ENCODE measurements around the gene STRBP. TPM values are rescaled to one million over a fixed set of nuclear protein-coding genes. Genes with fewer than 3 reads are reported as not detected.
"Not testable (repeated sequence)": the region's sequence is repeated elsewhere in the genome, so short reads cannot be mapped to it uniquely, and the experiment has no call there.

STRBP gene
- total and polyA plus RNA-seq, 2 donors from 2014 or later = 21.6 to 30.7 TPM

DNA sequence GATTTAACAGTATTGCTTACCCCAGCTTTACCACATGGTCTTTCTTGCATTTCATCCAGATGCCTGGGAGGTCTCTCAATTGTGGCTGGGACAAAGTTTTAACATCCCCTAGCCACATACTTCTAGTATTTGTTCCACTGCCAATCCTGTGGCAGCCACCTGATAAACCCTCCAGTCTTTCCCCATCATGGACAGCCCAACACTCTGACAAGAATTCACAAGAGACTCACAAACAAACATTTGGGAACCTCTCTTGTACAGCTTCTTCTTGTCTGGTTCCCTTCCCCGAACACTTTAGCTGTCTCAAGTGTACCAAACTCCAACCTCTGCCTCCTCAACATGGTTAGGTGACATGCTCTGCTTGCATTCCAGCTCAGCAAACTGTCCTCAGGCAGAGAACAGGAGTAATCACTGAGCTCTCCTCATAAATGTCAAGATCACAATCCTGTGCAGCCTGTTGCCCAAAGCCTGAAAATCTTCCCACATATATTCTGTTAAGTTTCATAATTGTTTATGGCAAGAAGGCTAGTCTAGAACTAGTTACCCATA is 59.7 kb downstream of the STRBP start:
- DNase-seq (no peak), FAIRE-seq (no peak)
- intact Hi-C loops (cut with DNase I) = no loop called here
- TF ChIP-seq, protein P1, sequence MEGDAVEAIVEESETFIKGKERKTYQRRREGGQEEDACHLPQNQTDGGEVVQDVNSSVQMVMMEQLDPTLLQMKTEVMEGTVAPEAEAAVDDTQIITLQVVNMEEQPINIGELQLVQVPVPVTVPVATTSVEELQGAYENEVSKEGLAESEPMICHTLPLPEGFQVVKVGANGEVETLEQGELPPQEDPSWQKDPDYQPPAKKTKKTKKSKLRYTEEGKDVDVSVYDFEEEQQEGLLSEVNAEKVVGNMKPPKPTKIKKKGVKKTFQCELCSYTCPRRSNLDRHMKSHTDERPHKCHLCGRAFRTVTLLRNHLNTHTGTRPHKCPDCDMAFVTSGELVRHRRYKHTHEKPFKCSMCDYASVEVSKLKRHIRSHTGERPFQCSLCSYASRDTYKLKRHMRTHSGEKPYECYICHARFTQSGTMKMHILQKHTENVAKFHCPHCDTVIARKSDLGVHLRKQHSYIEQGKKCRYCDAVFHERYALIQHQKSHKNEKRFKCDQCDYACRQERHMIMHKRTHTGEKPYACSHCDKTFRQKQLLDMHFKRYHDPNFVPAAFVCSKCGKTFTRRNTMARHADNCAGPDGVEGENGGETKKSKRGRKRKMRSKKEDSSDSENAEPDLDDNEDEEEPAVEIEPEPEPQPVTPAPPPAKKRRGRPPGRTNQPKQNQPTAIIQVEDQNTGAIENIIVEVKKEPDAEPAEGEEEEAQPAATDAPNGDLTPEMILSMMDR (IDR thresholded peaks at IDR 0.05; ENCODE audit: borderline replicate concordance, extremely low read depth, insufficient read depth) = no peak
- H3K36me3 ChIP-seq (ENCODE audit: control insufficient read depth in 2 of 3, insufficient read depth in 3 of 3, low read length in 3 of 3) = no peaks in the 10 kb centered on the region
- no peaks in the 10 kb centered on the region for H3K9me3 ChIP-seq (ENCODE audit: control insufficient read depth in 2 of 3, insufficient read depth in 1 of 3, low read length in 3 of 3)
- no peak overlapping the region for H3K4me3 ChIP-seq (ENCODE audit: low read length in 3 of 3)
- H3K9ac ChIP-seq (ENCODE audit: low read length in 3 of 3) = no peak overlapping the region
- H3K27me3 ChIP-seq (ENCODE audit: control insufficient read depth, insufficient read depth, low read length) = no peaks in the 10 kb centered on the region
- no peaks in the 10 kb centered on the region for H3K4me1 ChIP-seq (ENCODE audit: control insufficient read depth in 2 of 3, insufficient read depth in 2 of 3, low read depth in 1 of 3, low read length in 3 of 3)
- no peak overlapping the region for H3K27ac ChIP-seq (ENCODE audit: low read depth in 2 of 2, low read length in 2 of 2)

DNA sequence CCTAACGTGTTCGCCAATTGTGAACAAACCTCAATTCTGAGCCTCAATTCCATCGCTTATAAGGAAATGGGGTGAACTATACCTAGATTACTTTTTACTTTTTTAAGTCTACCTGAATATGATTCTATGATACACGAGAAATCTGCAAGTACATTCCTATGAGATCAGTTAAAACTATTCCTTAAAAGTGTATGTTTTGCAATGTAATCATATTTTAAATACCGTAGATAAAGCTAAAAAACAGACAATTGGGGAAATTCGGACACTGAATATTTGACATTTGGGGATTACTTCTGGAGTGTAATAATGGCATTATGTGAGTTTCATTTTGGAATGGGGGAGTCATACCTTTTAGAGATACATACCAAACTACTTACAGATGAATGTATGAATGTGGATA is 62.3 kb downstream of the STRBP start:
- no peak for FAIRE-seq
- Histone ChIP-seq H3K27ac (ENCODE audit: low read depth in 2 of 2, low read length in 2 of 2) (no peak overlapping the region), H3K36me3 (ENCODE audit: control insufficient read depth in 2 of 3, insufficient read depth in 3 of 3, low read length in 3 of 3) (no peaks in the 10 kb centered on the region), H3K4me3 (ENCODE audit: low read length in 3 of 3) (no peak overlapping the region), H3K4me1 (ENCODE audit: control insufficient read depth in 2 of 3, insufficient read depth in 2 of 3, low read depth in 1 of 3, low read length in 3 of 3) (no peaks in the 10 kb centered on the region), H3K9me3 (ENCODE audit: control insufficient read depth in 2 of 3, insufficient read depth in 1 of 3, low read length in 3 of 3) (no peaks in the 10 kb centered on the region), H3K27me3 (ENCODE audit: control insufficient read depth, insufficient read depth, low read length) (no peaks in the 10 kb centered on the region), H3K9ac (ENCODE audit: low read length in 3 of 3) (no peak overlapping the region)
- no peak for DNase-seq
- intact Hi-C loops (cut with DNase I) = no loop called here
- TF ChIP-seq, protein P1 (IDR thresholded peaks at IDR 0.05; ENCODE audit: borderline replicate concordance, extremely low read depth, insufficient read depth) = no peak

DNA sequence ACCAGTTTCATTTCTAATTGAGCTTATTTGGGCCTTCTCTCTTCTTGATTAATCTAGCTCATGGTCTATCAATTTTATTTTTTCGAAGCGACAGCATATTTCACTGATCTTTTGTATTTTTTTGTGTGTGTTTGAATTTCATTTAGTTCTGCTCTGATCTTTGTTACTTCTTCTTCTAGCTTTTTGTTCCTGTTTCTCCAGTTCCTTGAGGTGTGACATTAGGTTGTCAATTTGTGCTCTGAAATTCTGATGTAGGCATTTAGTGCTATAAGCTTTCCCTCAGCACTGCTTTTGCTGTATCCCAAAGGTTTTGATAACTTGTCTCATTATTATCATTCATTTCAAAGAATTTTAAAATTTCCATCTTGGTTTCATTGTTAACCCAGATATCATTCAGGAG is 67.3 kb downstream of the STRBP start:
- FAIRE-seq (no peak), DNase-seq (no peak)
- Histone ChIP-seq H3K4me3 (ENCODE audit: low read length in 3 of 3) (no peak overlapping the region), H3K27ac (ENCODE audit: low read depth in 2 of 2, low read length in 2 of 2) (no peak overlapping the region), H3K27me3 (ENCODE audit: control insufficient read depth, insufficient read depth, low read length) (no peaks in the 10 kb centered on the region), H3K9ac (ENCODE audit: low read length in 3 of 3) (no peak overlapping the region), H3K36me3 (ENCODE audit: control insufficient read depth in 2 of 3, insufficient read depth in 3 of 3, low read length in 3 of 3) (no peaks in the 10 kb centered on the region), H3K9me3 (ENCODE audit: control insufficient read depth in 2 of 3, insufficient read depth in 1 of 3, low read length in 3 of 3) (no peaks in the 10 kb centered on the region), H3K4me1 (ENCODE audit: control insufficient read depth in 2 of 3, insufficient read depth in 2 of 3, low read depth in 1 of 3, low read length in 3 of 3) (no peaks in the 10 kb centered on the region)
- intact Hi-C loops (cut with DNase I) = no loop called here
- TF ChIP-seq, protein P1 (IDR thresholded peaks at IDR 0.05; ENCODE audit: borderline replicate concordance, extremely low read depth, insufficient read depth) = no peak

DNA sequence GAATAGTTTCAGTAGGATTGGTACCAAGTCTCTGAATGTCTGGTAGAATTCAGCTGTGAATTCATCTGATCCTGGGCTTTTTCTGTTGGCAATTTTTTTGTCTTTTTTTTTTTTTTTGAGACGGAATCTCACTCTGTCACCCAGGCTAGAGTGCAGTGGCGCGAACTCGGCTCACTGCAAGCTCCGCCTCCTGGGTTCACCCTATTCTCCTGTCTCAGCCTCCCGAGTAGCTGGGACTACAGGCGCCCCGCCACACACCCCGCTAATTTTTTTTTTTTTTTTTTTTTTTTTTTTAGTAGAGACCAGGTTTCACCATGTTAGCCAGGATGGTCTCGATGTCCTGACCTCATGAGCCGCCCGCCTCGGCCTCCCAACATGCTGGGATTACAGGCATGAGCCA is 67.9 kb downstream of the STRBP start:
- H3K27ac ChIP-seq (ENCODE audit: low read depth in 2 of 2, low read length in 2 of 2); H3K4me3 ChIP-seq (ENCODE audit: low read length in 3 of 3); H3K4me1 ChIP-seq (ENCODE audit: control insufficient read depth in 2 of 3, insufficient read depth in 2 of 3, low read depth in 1 of 3, low read length in 3 of 3); DNase-seq; H3K9me3 ChIP-seq (ENCODE audit: control insufficient read depth in 2 of 3, insufficient read depth in 1 of 3, low read length in 3 of 3); H3K27me3 ChIP-seq (ENCODE audit: control insufficient read depth, insufficient read depth, low read length); intact Hi-C loops (cut with DNase I); H3K36me3 ChIP-seq (ENCODE audit: control insufficient read depth in 2 of 3, insufficient read depth in 3 of 3, low read length in 3 of 3); H3K9ac ChIP-seq (ENCODE audit: low read length in 3 of 3); FAIRE-seq: not testable (repeated sequence)

Data from kidney (tissue), 14 donors.